OCI-LY1 (cell line): ENCODE data around the gene CHST13.

ENCODE experiments used
- H2AFZ ChIP-seq: fragments of 200-600 bp; sonication (generic), shearing (Covaris generic); 2 replicates; pipeline ENCODE4 v1.6.0; 2014; ENCODE audit warnings: antibody characterized with exemption, mild to moderate bottlenecking, low read length
- H3F3A ChIP-seq: fragments of 200-600 bp; sonication (generic), shearing (Covaris generic); 2 replicates; pipeline ENCODE4 v1.6.0; 2014; ENCODE audit warnings: mild to moderate bottlenecking, antibody characterized with exemption, low read length, moderate library complexity; ENCODE audit not compliant: insufficient read depth
- H3K27ac ChIP-seq: fragments of 200-600 bp; sonication (generic); 2 replicates; pipeline ENCODE4 v1.5.1; 2014; ENCODE audit warnings: low read length, mixed run types, mild to moderate bottlenecking, low read depth; ENCODE audit not compliant: poor library complexity, severe bottlenecking
- H3K27me3 ChIP-seq: fragments of 200-600 bp; sonication (generic); 2 replicates; pipeline ENCODE4 v1.6.0; 2014; ENCODE audit warnings: antibody characterized with exemption, mild to moderate bottlenecking, low read length, moderate library complexity; ENCODE audit not compliant: insufficient read depth
- H3K36me3 ChIP-seq: fragments of 200-600 bp; sonication (generic); 2 replicates; pipeline ENCODE4 v1.6.1; 2014; ENCODE audit warnings: mild to moderate bottlenecking, antibody characterized with exemption, low read length, moderate library complexity, mixed read lengths; ENCODE audit not compliant: insufficient read depth
- H3K4me1 ChIP-seq: fragments of 200-600 bp; sonication (generic); 2 replicates; pipeline ENCODE4 v1.5.1; 2014; ENCODE audit warnings: mild to moderate bottlenecking, low read length, moderate library complexity; ENCODE audit not compliant: insufficient read depth, severe bottlenecking
- H3K4me2 ChIP-seq: fragments of 200-600 bp; sonication (generic), shearing (Covaris generic); 2 replicates; pipeline ENCODE4 v1.6.1; 2014; ENCODE audit warnings: low read length
- H3K4me3 ChIP-seq: fragments of 200-600 bp; sonication (generic); 2 replicates; pipeline ENCODE4 v1.5.1; 2014; ENCODE audit warnings: low read length, low read depth, mild to moderate bottlenecking, mixed read lengths; ENCODE audit not compliant: poor library complexity, severe bottlenecking
- H3K79me2 ChIP-seq: fragments of 200-600 bp; shearing (Covaris generic); 2 replicates; pipeline ENCODE4 v1.6.1; 2016; ENCODE audit warnings: mixed run types, low read length, mixed read lengths; ENCODE audit not compliant: insufficient read depth
- H3K9ac ChIP-seq: fragments of 200-600 bp; sonication (generic), shearing (Covaris generic); 2 replicates; pipeline ENCODE4 v1.6.1; 2014; ENCODE audit warnings: mild to moderate bottlenecking, low read length, mixed read lengths
- H3K9me2 ChIP-seq: fragments of 200-600 bp; sonication (generic), shearing (Covaris generic); 2 replicates; pipeline ENCODE4 v1.6.1; 2014; ENCODE audit warnings: low read depth, mild to moderate bottlenecking, low read length, mixed read lengths
- H3K9me3 ChIP-seq: fragments of 200-600 bp; shearing (Covaris generic); 2 replicates; pipeline ENCODE4 v1.6.1; 2014; ENCODE audit warnings: low read length, mixed read lengths
- H4K20me1 ChIP-seq: fragments of 200-600 bp; sonication (generic), shearing (Covaris generic); 2 replicates; pipeline ENCODE4 v1.6.0; 2016; ENCODE audit warnings: mild to moderate bottlenecking, low read length; ENCODE audit not compliant: insufficient read depth
- EZH2 ChIP-seq: fragments of 200-600 bp; sonication (generic), shearing (Covaris generic); IDR thresholded peaks from 2 replicates; pipeline ENCODE4 v1.8.0; 2017; ENCODE audit warnings: borderline replicate concordance, mixed run types, mild to moderate bottlenecking, antibody characterized with exemption, low read length, moderate library complexity, mixed read lengths
- TF ChIP-seq, protein P1 (sequence below): fragments of 200-600 bp; sonication (generic), shearing (Covaris generic); IDR thresholded peaks from 2 replicates; pipeline ENCODE4 v1.5.1; 2017; ENCODE audit warnings: mild to moderate bottlenecking, antibody characterized with exemption, low read length, moderate library complexity, mixed read lengths

The CHST13 gene

DNA sequence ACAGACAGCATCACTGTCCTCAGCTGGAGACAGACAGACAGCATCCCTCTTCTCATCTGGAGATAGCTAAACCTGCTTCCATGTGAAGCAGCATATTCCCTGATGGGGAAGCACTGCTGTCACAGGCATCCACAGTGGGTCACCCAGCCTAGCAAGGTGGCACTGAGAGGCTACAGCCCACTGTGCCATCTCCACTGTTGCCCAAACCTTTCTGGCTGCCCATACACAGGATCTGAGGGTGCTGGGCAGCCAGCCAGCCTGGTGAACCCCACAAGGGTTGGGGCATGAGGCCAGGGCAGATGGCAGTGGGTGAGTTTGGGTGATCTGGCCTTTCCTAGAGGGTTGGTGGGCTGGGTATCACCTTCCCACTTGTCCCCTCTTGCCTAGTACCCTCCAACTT lies 11.7 kb downstream of the CHST13 start:
- Histone ChIP-seq H3K9me2 (no peaks in the 10 kb centered on the region), H2AFZ (no peak overlapping the region), H3K4me2 (no peak overlapping the region), H3K27ac (no peak overlapping the region), H3F3A (no peaks in the 10 kb centered on the region), H4K20me1 (no peaks in the 10 kb centered on the region), H3K27me3 (no peaks in the 10 kb centered on the region), H3K36me3 (no peaks in the 10 kb centered on the region), H3K79me2 (no peaks in the 10 kb centered on the region), H3K9me3 (no peaks in the 10 kb centered on the region), H3K9ac (no peak overlapping the region), H3K4me3 (no peak overlapping the region), H3K4me1 (no peaks in the 10 kb centered on the region)
- TF ChIP-seq EZH2, result no peak
- TF ChIP-seq, protein P1, sequence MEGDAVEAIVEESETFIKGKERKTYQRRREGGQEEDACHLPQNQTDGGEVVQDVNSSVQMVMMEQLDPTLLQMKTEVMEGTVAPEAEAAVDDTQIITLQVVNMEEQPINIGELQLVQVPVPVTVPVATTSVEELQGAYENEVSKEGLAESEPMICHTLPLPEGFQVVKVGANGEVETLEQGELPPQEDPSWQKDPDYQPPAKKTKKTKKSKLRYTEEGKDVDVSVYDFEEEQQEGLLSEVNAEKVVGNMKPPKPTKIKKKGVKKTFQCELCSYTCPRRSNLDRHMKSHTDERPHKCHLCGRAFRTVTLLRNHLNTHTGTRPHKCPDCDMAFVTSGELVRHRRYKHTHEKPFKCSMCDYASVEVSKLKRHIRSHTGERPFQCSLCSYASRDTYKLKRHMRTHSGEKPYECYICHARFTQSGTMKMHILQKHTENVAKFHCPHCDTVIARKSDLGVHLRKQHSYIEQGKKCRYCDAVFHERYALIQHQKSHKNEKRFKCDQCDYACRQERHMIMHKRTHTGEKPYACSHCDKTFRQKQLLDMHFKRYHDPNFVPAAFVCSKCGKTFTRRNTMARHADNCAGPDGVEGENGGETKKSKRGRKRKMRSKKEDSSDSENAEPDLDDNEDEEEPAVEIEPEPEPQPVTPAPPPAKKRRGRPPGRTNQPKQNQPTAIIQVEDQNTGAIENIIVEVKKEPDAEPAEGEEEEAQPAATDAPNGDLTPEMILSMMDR, result no peak

DNA sequence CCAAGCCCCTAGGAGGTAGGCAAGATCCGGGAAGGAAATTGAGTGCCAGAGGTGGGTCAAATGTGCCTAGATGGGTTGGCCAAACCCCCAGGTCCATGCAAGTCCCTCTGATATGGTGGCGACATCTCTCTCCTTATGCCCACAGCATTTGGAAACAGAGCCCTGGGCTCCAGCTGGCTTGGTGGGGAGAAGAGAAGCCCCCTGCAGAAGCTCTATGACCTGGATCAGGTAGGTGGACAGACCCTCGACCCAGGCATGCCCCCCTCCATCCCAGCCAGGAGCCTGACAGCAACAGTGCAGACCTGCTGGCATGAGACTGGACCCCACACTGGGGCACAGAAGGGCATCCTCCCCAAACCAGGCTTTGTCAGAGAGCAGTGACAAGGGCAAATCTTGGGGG lies 12.2 kb downstream of the CHST13 start:
- Histone ChIP-seq H3K9ac (no peak overlapping the region), H3K9me3 (no peaks in the 10 kb centered on the region), H3K36me3 (no peaks in the 10 kb centered on the region), H2AFZ (no peak overlapping the region), H3K4me2 (no peak overlapping the region), H3K79me2 (no peaks in the 10 kb centered on the region), H3K4me1 (no peaks in the 10 kb centered on the region), H3K9me2 (no peaks in the 10 kb centered on the region), H3F3A (no peaks in the 10 kb centered on the region), H4K20me1 (no peaks in the 10 kb centered on the region), H3K4me3 (no peak overlapping the region), H3K27me3 (no peaks in the 10 kb centered on the region), H3K27ac (no peak overlapping the region)
- TF ChIP-seq, protein P1, result no peak
- TF ChIP-seq EZH2, result no peak

- no peaks in the 10 kb centered on the region for H3F3A ChIP-seq
These were observed 13.3 kb downstream of the CHST13 start for GRCh38 chr3:126537116-126537729.

More at GRCh38 chr3:126537116-126537729, 13.3 kb downstream of the CHST13 start:
- Histone ChIP-seq H3K4me2 (no peak overlapping the region), H2AFZ (no peak overlapping the region), H3K4me1 (no peaks in the 10 kb centered on the region), H3K9me3 (no peaks in the 10 kb centered on the region), H3K36me3 (no peaks in the 10 kb centered on the region), H3K79me2 (no peaks in the 10 kb centered on the region), H3K27me3 (no peaks in the 10 kb centered on the region), H3K27ac (no peak overlapping the region), H3K9ac (no peak overlapping the region), H3K4me3 (no peak overlapping the region), H4K20me1 (no peaks in the 10 kb centered on the region), H3K9me2 (no peaks in the 10 kb centered on the region)
- TF ChIP-seq, protein P1, result no peak
- TF ChIP-seq EZH2, result no peak
